H9 (cell line): ENCODE measurements around the gene ABCA7. TPM values are rescaled to one million over a fixed set of nuclear protein-coding genes. Genes with fewer than 3 reads are reported as not detected.
A peak's percentile ranks its signal among the peaks of the same experiment; 100 is the strongest.

Source experiments
- DNase-seq: peaks from one replicate; pipeline ENCODE4 v3.0.0-alpha.2; 2017
- H2AFZ ChIP-seq: one replicate; pipeline ENCODE4 v1.6.1; 2013; ENCODE audit warnings: mild to moderate bottlenecking, low read length, control low read depth, moderate library complexity
- H2AK5ac ChIP-seq: 2 replicates; pipeline ENCODE4 v1.6.1; 2013; ENCODE audit warnings: low read length, control low read depth, mixed read lengths; ENCODE audit not compliant: insufficient read length
- H2BK120ac ChIP-seq: one replicate; pipeline ENCODE4 v1.6.1; 2013; ENCODE audit warnings: low read depth, mild to moderate bottlenecking, low read length, control low read depth, inconsistent platforms; ENCODE audit not compliant: poor library complexity, severe bottlenecking
- H2BK12ac ChIP-seq: 2 replicates; pipeline ENCODE4 v1.6.1; 2013; ENCODE audit warnings: low read length, control low read depth, mixed read lengths, low read depth; ENCODE audit not compliant: insufficient read length
- H2BK15ac ChIP-seq: 2 replicates; pipeline ENCODE4 v1.6.1; 2013; ENCODE audit warnings: low read depth, low read length, control low read depth
- H2BK20ac ChIP-seq: one replicate; pipeline ENCODE4 v1.6.1; 2013; ENCODE audit warnings: low read depth, mild to moderate bottlenecking, low read length, control low read depth, inconsistent platforms; ENCODE audit not compliant: poor library complexity, severe bottlenecking
- H2BK5ac ChIP-seq: 2 replicates; pipeline ENCODE4 v1.6.1; 2013; ENCODE audit warnings: low read length, control low read depth, mixed read lengths; ENCODE audit not compliant: insufficient read length
- H3K14ac ChIP-seq: 2 replicates; pipeline ENCODE4 v1.6.1; 2013; ENCODE audit warnings: low read length, control low read depth; ENCODE audit not compliant: insufficient read depth
- H3K18ac ChIP-seq: 2 replicates; pipeline ENCODE4 v1.6.1; 2013; ENCODE audit warnings: low read depth, mild to moderate bottlenecking, mixed read lengths, low read length, control low read depth; ENCODE audit not compliant: insufficient read length
- H3K23ac ChIP-seq: 2 replicates; pipeline ENCODE4 v1.6.1; 2013; ENCODE audit warnings: low read length, control low read depth, mixed read lengths, low read depth; ENCODE audit not compliant: insufficient read length
- H3K23me2 ChIP-seq: 2 replicates; pipeline ENCODE4 v1.6.1; 2013; ENCODE audit warnings: low read depth, mild to moderate bottlenecking, mixed read lengths, low read length, control low read depth; ENCODE audit not compliant: insufficient read length, poor library complexity, severe bottlenecking
- H3K27ac ChIP-seq: 2 replicates; pipeline ENCODE4 v1.5.1; 2013; ENCODE audit warnings: low read length, control low read depth, mixed read lengths, low read depth; ENCODE audit not compliant: insufficient read length
- H3K27me3 ChIP-seq: 2 replicates; pipeline ENCODE4 v1.6.1; 2013; ENCODE audit warnings: low read length, control low read depth, inconsistent platforms; ENCODE audit not compliant: insufficient read depth
- H3K4ac ChIP-seq: 2 replicates; pipeline ENCODE4 v1.6.1; 2013; ENCODE audit warnings: low read depth, mild to moderate bottlenecking, control low read depth, inconsistent platforms, low read length, moderate library complexity
- H3K4me1 ChIP-seq: 2 replicates; pipeline ENCODE4 v1.6.1; 2013; ENCODE audit warnings: low read length, control low read depth, inconsistent platforms; ENCODE audit not compliant: insufficient read depth
- H3K4me2 ChIP-seq: 2 replicates; pipeline ENCODE4 v1.6.1; 2013; ENCODE audit warnings: low read length, control low read depth, mixed read lengths; ENCODE audit not compliant: insufficient read length, insufficient read depth
- H3K56ac ChIP-seq: 2 replicates; pipeline ENCODE4 v1.6.1; 2013; ENCODE audit warnings: low read depth, mild to moderate bottlenecking, mixed read lengths, low read length, control low read depth; ENCODE audit not compliant: insufficient read length
- H3K79me1 ChIP-seq: 2 replicates; pipeline ENCODE4 v1.6.1; 2013; ENCODE audit warnings: low read depth, mild to moderate bottlenecking, moderate library complexity, low read length, control low read depth, inconsistent platforms; ENCODE audit not compliant: insufficient read depth, poor library complexity, severe bottlenecking
- H3K79me2 ChIP-seq: 2 replicates; pipeline ENCODE4 v1.6.1; 2013; ENCODE audit warnings: low read length, control low read depth, inconsistent platforms; ENCODE audit not compliant: insufficient read depth
- H3K9ac ChIP-seq: 2 replicates; pipeline ENCODE4 v1.6.1; 2013; ENCODE audit warnings: low read length, control low read depth, mixed read lengths; ENCODE audit not compliant: insufficient read length; ENCODE audit errors: extremely low read depth
- H3K9me3 ChIP-seq: one replicate; pipeline ENCODE4 v1.6.1; 2013; ENCODE audit warnings: low read depth, low read length, inconsistent platforms; ENCODE audit not compliant: control insufficient read depth
- H3T11ph ChIP-seq: one replicate; pipeline ENCODE4 v1.6.1; 2013; ENCODE audit warnings: mild to moderate bottlenecking, low read length, control low read depth, inconsistent platforms
- H4K20me1 ChIP-seq: one replicate; pipeline ENCODE4 v1.6.1; 2013; ENCODE audit not compliant: control insufficient read depth, insufficient read length, insufficient read depth
- H4K5ac ChIP-seq: 2 replicates; pipeline ENCODE4 v1.6.1; 2013; ENCODE audit warnings: low read depth, mild to moderate bottlenecking, mixed read lengths, low read length, control low read depth; ENCODE audit not compliant: insufficient read length
- H4K8ac ChIP-seq: replicated peaks from 2 replicates; pipeline ENCODE4 v1.6.1; 2013; ENCODE audit warnings: low read length, control low read depth, mixed read lengths, low read depth; ENCODE audit not compliant: insufficient read length
- H4K91ac ChIP-seq: 2 replicates; pipeline ENCODE4 v1.6.1; 2013; ENCODE audit warnings: low read depth, mild to moderate bottlenecking, moderate library complexity, mixed read lengths, low read length, control low read depth; ENCODE audit not compliant: insufficient read length
- H3K27ac Mint-ChIP-seq, 3 experiments: 2 replicates in 2 of 3; 3 replicates in 1 of 3; pipeline ENCODE4 v1.8.0; 2020 to 2021; ENCODE audit warnings: mixed read lengths in 3 of 3, mild to moderate bottlenecking in 1 of 3, moderate library complexity in 1 of 3
- H3K27me3 Mint-ChIP-seq: 2 replicates; pipeline ENCODE4 v1.8.0; 2021; ENCODE audit warnings: low read depth, mild to moderate bottlenecking, moderate library complexity, mixed read lengths
- H3K36me3 Mint-ChIP-seq, 3 experiments: 2 replicates in 2 of 3; 3 replicates in 1 of 3; pipeline ENCODE4 v1.8.0; 2020 to 2021; ENCODE audit warnings: low read depth in 3 of 3, mixed read lengths in 3 of 3; ENCODE audit not compliant: insufficient read depth in 1 of 3
- H3K4me1 Mint-ChIP-seq, 2 experiments: 2 replicates each; pipeline ENCODE4 v1.8.0; 2020; ENCODE audit warnings: mixed read lengths in 2 of 2
- H3K4me3 Mint-ChIP-seq, 2 experiments: 2 replicates in 1 of 2; 3 replicates in 1 of 2; pipeline ENCODE4 v1.8.0; 2020 to 2021; ENCODE audit warnings: mild to moderate bottlenecking in 2 of 2, mixed read lengths in 2 of 2, moderate library complexity in 1 of 2
- H3K9me3 Mint-ChIP-seq, 2 experiments: 2 replicates in 1 of 2; 3 replicates in 1 of 2; pipeline ENCODE4 v1.8.0; 2020; ENCODE audit warnings: mild to moderate bottlenecking in 2 of 2, mixed read lengths in 2 of 2, moderate library complexity in 1 of 2
- CTCF ChIP-seq: fragments of 200-600 bp; sonication (generic); conservative IDR thresholded peaks from 3 replicates; pipeline ENCODE4 v1.8.0; 2021; ENCODE audit warnings: antibody characterized with exemption, mild to moderate bottlenecking
- WGBS: extraction: QIAGEN DNeasy Blood & Tissue Kit; methylation state at CpG from one replicate; pipeline ENCODE4 v1.1.7; 2013; ENCODE audit warnings: missing lambda C conversion rate, low lambda C conversion rate, mixed read lengths; ENCODE audit not compliant: insufficient read length; ENCODE audit errors: extremely low coverage; 5-methylcytosine and 5-hydroxymethylcytosine counted together
- total RNA-seq: library from RNA; stranded (reverse); gene quantifications from 2 replicates; pipeline ENCODE4 v1.2.1, GENCODE V29; 2021

ABCA7 gene
- total RNA-seq, 1 experiment from 2014 or later = 34.6 TPM

- no peak overlapping the region for H3K18ac ChIP-seq
- no peak overlapping the region for H4K5ac ChIP-seq
- no peak overlapping the region for H3K4ac ChIP-seq
- no peak overlapping the region for H4K91ac ChIP-seq
- Mint-ChIP-seq H3K27ac (no peak overlapping the region), H3K9me3 (no peaks in the 10 kb centered on the region), H3K4me3 (peak overlapping the region in 1 of 2 experiments; percentile 23; a peak in 1 of 5 replicates), H3K36me3 (peaks cover 10 to 35% (median 18%) of the 10 kb centered on the region in 3 experiments; a peak in 6 of 7 replicates), H3K4me1 (peaks cover 13 to 29% of the 10 kb centered on the region in 2 experiments), H3K27me3 (peaks cover 2% of the 10 kb centered on the region; the same call in 1 of the 2 replicates)
- H2BK120ac ChIP-seq = no peak overlapping the region
- no peak overlapping the region for H3K56ac ChIP-seq
- no peak overlapping the region for H2AK5ac ChIP-seq
- H3K79me2 ChIP-seq = no peaks in the 10 kb centered on the region
- no peak overlapping the region for H3K23ac ChIP-seq
- H3K9me3 ChIP-seq = no peaks in the 10 kb centered on the region
- H2BK20ac ChIP-seq = no peak overlapping the region
- peak; percentile 27 for DNase-seq
- no peak overlapping the region for H2BK5ac ChIP-seq
- no peak overlapping the region for H3K4me2 ChIP-seq
- no peaks in the 10 kb centered on the region for H3K27me3 ChIP-seq
- H2AFZ ChIP-seq = no peak overlapping the region
- no CpG with 5 or more reads among the region's 43 CpGs for WGBS
- no peak for TF ChIP-seq CTCF
- no peak overlapping the region for H3T11ph ChIP-seq
- H3K9ac ChIP-seq = no peak overlapping the region
- no peaks in the 10 kb centered on the region for H3K79me1 ChIP-seq
- H3K23me2 ChIP-seq = peaks cover 9% of the 10 kb centered on the region
- H3K4me1 ChIP-seq = no peaks in the 10 kb centered on the region; the same call in 1 of the 2 replicates
- no peak overlapping the region for H2BK12ac ChIP-seq
- no peak overlapping the region for H4K8ac ChIP-seq
- no peaks in the 10 kb centered on the region for H4K20me1 ChIP-seq
- H3K27ac ChIP-seq = no peak overlapping the region
- no peak overlapping the region for H2BK15ac ChIP-seq
- no peak overlapping the region for H3K14ac ChIP-seq
Measured at GRCh38 chr19:1041835-1042685, 2.2 kb downstream of the ABCA7 start.
